ENCODE data around the gene LRRC26. TPM values are rescaled to one million over a fixed set of nuclear protein-coding genes. Genes with fewer than 3 reads are reported as not detected.
A peak's percentile ranks its signal among the peaks of the same experiment; 100 is the strongest.

Gene LRRC26
- total RNA-seq, 1 donor from 2014 or later: 0.31 TPM

GRCh38 chr9:137204731-137205125, 34.9 kb upstream of the LRRC26 start:
- Mint-ChIP-seq H3K9me3 (no peaks in the 10 kb centered on the region), H3K4me1 (peaks cover 54% of the 10 kb centered on the region)
- POLR2A ChIA-PET: interaction anchor here (0.6 to 5.3 kb wide), 9 partner anchors 15 to 118 kb away, joined by 3 to 46 read pairs (median 5); partner anchors contain the start of genes MAN1B1, RNF208, RNF224 and SSNA1

GRCh38 chr9:137202966-137203365, 33.1 kb upstream of the LRRC26 start:
- ChIA-PET CTCF (interaction anchor here (2.6 kb wide), 1 partner anchor 14 kb away, joined by 10 read pairs; the partner anchor contains the start of genes ANAPC2 and SSNA1), POLR2A (interaction anchor here (0.7 to 3.8 kb wide), 4 partner anchors 14 to 75 kb away, joined by 5 to 53 read pairs (median 28); partner anchors contain the start of genes ANAPC2, RNF208 and SSNA1)
- Mint-ChIP-seq H3K27ac (no peak overlapping the region), H3K4me1 (peaks cover 60% of the 10 kb centered on the region), H3K27me3 (no peaks in the 10 kb centered on the region), H3K4me3 (no peak overlapping the region), H3K9me3 (no peaks in the 10 kb centered on the region), H3K36me3 (ENCODE audit: low read depth) (peaks cover 15% of the 10 kb centered on the region)
- no peak for ATAC-seq (ENCODE audit: low read depth)
- intact Hi-C loops (cut with micrococcal nuclease): no loop called here
- no peak for TF ChIP-seq CTCF (IDR thresholded peaks at IDR 0.05)
- DNase-seq: no peak

More at GRCh38 chr9:137204731-137205125, 34.9 kb upstream of the LRRC26 start:
- TF ChIP-seq CTCF (IDR thresholded peaks at IDR 0.05): no peak
- Mint-ChIP-seq H3K36me3 (ENCODE audit: low read depth) (peaks cover 24% of the 10 kb centered on the region), H3K4me3 (peak overlapping the region; percentile 92), H3K27ac (peak overlapping the region; percentile 90), H3K27me3 (no peaks in the 10 kb centered on the region)
- DNase-seq (no peak), ATAC-seq (ENCODE audit: low read depth) (no peak)
- intact Hi-C loops (cut with micrococcal nuclease): loop anchor here (1.0 kb wide), 3 partner anchors 16 to 37 kb away; partner anchors contain the start of genes ANAPC2, SSNA1 and TUBB4B
- CTCF ChIA-PET: interaction anchor here (1.3 to 1.8 kb wide), 2 partner anchors 16 to 22 kb away, joined by 4 to 5 read pairs; partner anchors contain the start of genes ANAPC2, RNF224 and SSNA1

DNA sequence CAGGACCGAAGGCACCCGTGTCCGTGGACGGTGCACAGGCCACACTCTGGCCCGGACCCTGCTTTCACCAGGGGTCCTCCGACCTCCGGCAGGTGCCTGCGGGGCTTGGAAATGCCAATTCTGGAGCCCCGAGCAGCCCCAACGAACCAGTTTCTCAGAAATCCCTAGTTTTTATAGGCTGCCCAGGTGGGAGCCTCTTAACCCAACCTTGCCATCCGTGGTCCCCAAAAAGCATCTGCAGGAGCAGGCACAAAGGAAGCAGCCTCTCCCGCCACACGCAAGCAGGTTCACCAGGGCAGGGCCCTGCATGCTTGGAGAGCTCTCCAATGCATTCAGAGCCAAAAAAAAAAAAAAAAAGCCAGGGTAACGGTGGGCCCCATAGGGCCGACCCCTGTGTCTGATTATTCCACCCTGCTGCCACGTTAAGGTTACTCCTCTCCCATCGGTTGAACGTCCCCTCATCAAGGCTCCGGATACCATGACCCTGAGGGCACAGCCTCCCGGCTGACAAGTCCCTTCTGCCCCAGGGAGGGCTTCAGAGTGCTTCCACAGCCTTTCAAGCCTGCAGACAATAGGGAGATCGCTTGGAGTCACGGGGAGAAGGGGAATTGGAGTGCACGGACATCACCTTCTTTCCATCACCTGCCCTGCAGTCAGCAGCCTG, 31.5 kb upstream of the LRRC26 start:
- ATAC-seq (ENCODE audit: low read depth): no peak
- ChIA-PET CTCF (interaction anchor here (0.9 to 2.6 kb wide), 3 partner anchors 13 to 50 kb away, joined by 3 to 10 read pairs (median 4); partner anchors contain the start of genes ANAPC2 and SSNA1), POLR2A (interaction anchor here (0.5 to 3.8 kb wide), 21 partner anchors 7 to 460 kb away, joined by 3 to 53 read pairs (median 4); partner anchors contain the start of genes ANAPC2, MAN1B1, RNF208 and SAPCD2)
- no peak for TF ChIP-seq CTCF (IDR thresholded peaks at IDR 0.05)
- intact Hi-C loops (cut with micrococcal nuclease): loop anchor here (2.0 kb wide), 2 partner anchors 73 to 83 kb away; no protein-coding TSS in a partner anchor
- Mint-ChIP-seq H3K9me3 (no peaks in the 10 kb centered on the region), H3K4me1 (peaks cover 47% of the 10 kb centered on the region), H3K27ac (peak overlapping the region; percentile 79), H3K4me3 (peak overlapping the region; percentile 83), H3K36me3 (ENCODE audit: low read depth) (peaks cover 8% of the 10 kb centered on the region), H3K27me3 (no peaks in the 10 kb centered on the region)
- no peak for DNase-seq

DNA sequence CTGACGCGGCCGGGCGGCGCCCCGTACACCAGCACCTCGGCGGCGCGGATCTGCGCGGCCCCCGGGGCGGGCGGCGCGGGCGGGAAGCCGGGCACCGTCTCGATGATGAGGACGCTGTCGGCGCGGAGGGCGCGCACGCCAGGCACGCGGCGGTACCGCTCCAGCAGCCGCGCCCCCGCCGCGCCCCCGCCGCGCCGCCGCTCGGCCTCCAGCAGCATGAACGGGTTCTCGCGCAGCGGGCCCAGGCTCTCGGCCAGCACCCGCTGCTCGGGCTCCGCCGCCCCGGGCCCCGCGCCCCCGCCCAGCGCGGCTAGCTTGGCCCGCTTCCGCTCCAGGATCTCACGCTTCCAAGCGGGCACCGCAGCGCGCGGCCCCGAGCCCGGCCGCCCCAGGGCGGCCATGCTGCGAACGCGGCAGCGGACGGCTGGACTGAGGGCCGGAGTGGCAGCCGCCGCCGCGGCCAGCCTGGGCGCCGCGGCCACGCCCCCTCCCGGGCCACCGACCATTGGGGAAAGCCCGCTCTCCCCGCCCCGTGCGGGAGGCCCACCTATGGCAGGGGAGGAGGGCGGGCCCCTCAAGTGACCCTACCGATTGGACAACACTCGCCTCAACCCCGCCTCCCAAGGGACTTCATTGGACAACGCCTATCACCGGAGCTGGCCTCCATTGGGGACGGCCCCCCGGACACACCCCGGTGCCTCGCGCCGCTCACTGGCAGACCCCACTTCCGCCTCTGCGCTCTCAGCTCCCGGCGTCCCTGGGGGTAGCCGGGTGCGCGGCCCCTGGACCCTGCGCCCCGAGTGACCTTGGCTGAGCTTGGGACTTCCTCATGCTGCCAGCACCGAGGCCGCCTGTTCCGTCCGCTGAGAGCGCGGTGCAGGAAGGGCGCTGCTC, 30.7 kb upstream of the LRRC26 start, which contains the start of gene TPRN:
TSS of gene TPRN (minus strand) at position 431 of the 894 bp plus-strand sequence. CDS start at position 401, 30 bp downstream.
- Mint-ChIP-seq H3K9me3 (no peaks in the 10 kb centered on the region), H3K4me1 (peaks cover 39% of the 10 kb centered on the region), H3K36me3 (ENCODE audit: low read depth) (peaks cover 8% of the 10 kb centered on the region), H3K27ac (peak within 1 kb of the TSS; percentile 79), H3K4me3 (peak within 1 kb of the TSS; percentile 83), H3K27me3 (no peaks in the 10 kb centered on the region)
- ATAC-seq (ENCODE audit: low read depth) (peak; percentile 95), DNase-seq (peak; percentile 92)
- ChIA-PET CTCF (interaction anchor here (0.9 to 2.6 kb wide), 3 partner anchors 12 to 49 kb away, joined by 3 to 10 read pairs (median 4); partner anchors contain the start of genes ANAPC2 and SSNA1), POLR2A (interaction anchor here (0.5 to 3.8 kb wide), 22 partner anchors 8 to 459 kb away, joined by 3 to 53 read pairs (median 4); partner anchors contain the start of genes ANAPC2, MAN1B1, RNF208 and SAPCD2)
- TF ChIP-seq CTCF (IDR thresholded peaks at IDR 0.05): no peak
- intact Hi-C loops (cut with micrococcal nuclease): loop anchor here (1.0 to 2.0 kb wide), 7 partner anchors 12 to 82 kb away; partner anchors contain the start of genes ANAPC2, SSNA1 and TUBB4B

Measured in activated B cell treated with CpG ODN at 0.5 μM for 24 hours (primary cell).